Activated T-cell treated with anti-CD3 and anti-CD28 coated beads for 1 hour (primary cell): Measurements from ENCODE around the gene NR2C2.
"Not testable (repeated sequence)": the region's sequence is repeated elsewhere in the genome, so short reads cannot be mapped to it uniquely, and the experiment has no call there.

Source experiments
- DNase-seq: peaks from one replicate; pipeline ENCODE4 v3.0.0-alpha.2; 2020; ENCODE audit warnings: low read depth

NR2C2 gene

DNA sequence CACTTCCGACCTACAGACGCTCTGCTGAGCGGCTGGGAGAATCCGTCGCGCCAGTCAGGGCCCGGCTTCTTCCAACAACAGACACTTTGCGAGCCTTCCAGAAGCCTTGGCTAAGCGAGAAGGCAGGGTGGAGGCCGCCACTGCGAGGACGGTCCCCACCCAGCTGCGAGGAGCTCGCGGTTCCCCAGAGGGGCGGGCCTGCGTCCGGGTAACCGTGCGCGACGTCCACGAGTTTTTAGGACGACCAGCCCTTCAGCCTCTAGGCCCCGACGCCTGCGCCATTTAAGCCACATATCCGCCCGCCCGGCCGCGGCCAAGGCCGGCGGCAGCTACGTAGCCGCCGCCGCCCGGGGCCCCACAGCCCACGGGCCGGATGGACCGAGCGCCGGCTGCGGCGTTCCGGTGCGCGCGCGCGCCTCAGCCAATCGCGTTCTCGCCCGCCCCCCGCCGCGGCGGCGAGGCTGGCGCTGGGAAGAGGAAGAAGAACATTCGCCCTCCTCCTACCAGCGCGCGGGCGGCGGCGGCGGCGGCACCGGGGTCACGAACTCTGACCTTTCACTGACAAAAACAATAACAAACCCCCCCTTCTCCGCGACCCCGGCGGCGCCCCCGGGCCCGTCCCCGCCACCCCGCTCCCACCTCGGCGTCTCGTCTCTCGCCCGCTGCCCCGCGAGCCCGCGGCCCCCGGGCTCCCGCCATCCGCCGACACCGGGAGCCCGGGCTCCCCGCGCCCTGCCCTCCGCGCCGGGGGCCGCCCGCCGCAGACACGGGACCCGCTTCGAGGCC lies at the start of gene NR2C2:
Gene NR2C2, plus strand, starts transcription at position 484 of the 786 bp plus-strand sequence. CDS start 56,332 bp downstream, outside the sequence.
- DNase-seq: peak; percentile 83

DNA sequence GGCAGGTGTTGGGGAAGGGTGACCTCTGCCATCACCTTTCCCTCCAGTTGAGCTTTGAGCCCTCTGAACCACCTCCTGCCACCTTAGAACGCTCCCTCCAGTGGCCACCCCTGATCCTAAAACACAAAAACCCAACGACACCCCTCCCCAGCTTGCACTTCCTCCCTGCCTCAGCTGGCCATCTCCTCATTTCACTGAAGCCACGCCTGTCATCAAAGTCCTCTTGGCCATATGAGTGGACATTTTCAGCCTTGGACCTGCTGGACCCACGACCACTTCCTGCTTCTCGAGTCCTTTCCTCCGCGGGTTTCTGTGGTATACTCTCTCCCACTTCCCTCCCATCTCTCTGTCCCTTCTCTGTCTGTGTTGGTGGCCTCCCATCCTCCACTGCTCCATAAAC lies 48.5 kb upstream of the NR2C2 start:
- no peak for DNase-seq

DNA sequence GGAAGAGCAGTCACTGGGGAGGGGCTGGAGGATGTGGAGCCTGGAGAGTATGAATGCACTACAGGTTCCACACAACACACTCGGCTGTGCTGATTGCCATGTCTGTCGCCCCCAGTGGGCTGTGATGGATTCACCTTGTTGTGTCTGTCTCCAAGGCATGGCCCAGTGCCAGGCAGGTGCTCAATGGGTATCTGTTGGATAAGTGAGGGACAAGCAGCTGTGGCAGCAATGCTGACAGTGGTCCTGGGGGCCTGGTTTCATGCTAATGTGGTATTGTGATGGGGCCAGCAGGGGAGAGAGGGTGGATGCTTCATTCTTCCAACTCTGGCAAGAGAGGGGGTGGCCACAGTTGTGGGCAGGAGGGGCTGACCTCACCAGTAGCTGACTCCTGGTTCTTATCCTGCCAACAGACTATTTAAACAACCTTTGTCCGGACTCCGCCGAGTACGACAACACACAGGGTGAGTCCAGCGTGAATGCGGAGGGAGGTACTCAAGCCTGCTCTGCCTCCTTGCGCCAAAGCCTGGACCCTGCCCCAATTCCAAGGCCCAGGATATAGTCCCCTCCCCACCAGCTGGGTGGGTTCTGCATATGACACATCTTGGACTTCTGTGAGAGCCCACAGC lies 47.3 kb upstream of the NR2C2 start:
- DNase-seq: no peak

DNA sequence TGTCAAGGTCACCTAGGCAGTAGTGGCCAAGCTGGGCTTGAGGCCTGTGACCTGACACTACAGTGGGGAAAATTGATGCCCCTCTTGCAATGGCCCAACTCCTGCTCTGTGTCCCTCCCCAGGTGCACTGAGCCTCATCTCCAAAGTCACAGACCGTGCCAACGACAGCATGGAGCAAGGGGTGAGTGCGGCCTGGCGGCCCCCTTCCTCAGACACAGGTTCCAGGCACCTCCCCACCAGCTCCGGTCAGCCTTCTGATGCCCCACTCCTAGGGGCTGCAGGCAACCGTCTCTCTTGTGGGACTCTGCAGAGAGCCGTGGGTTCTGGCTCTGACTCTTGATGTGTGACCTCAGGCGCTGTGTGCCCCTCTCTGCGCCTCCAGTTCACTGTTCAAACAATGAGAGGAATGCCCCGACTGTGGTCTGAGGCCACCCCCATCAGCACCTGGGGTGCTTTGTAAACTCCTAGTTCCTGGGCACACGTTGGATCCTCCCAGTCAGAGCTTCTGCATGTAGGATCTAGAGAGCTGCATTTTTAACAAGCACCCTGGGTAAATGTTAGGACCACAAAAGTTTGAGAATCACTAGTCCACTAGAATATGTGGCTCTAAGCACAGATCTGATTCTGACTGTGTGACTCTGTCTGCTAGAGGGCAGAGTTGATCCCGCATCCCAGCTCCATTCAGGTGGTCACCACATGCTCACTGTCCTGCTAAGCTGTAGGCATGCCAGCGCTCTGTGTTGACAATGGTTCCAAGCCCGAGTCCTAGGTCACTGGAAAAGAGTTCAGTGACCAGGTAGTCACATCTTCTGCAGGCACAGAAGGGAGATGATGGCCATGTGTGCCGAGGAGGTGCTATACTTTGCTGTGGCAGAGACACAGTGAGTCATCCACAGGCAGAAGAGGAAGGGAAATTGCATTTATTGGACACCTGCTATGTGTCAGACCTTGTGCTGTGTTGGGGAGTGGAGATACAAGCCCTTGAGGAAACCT lies 46.2 kb upstream of the NR2C2 start:
- no peak for DNase-seq

DNA sequence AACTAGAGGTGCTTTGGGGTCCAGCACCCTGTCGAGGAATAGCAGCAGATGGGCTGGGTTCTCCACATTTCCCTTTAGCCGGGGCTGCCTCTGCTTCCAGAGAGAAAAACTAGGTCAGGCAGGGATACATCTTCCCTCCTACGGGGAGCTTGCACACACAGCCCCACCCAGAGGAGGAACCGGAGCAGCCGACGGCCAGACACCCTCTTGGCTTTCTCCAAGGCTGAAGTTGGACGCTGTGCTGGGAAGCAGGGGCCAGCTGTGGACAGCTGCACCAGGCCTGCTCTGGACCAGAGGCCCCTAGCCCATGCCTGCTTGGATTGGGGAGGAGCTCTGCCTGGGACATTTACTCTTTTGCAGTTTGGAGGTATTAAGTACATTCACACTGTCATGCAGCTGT lies 44.7 kb upstream of the NR2C2 start:
- DNase-seq: no peak

DNA sequence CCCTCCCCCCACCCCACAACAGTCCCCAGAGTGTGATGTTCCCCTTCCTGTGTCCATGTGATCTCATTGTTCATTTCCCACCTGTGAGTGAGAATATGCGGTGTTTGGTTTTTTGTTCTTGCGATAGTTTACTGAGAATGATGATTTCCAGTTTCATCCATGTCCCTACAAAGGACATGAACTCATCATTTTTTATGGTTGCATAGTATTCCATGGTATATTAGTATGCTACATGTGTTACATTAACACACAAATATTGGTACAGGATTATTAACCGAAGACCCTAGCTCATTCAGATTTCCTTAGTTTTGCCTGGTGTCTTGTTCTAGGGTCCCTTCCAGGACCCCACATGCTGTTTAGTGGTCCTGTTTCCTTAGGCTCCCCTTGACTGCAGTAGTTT lies 43.9 kb upstream of the NR2C2 start:
- DNase-seq: not testable (repeated sequence)

DNA sequence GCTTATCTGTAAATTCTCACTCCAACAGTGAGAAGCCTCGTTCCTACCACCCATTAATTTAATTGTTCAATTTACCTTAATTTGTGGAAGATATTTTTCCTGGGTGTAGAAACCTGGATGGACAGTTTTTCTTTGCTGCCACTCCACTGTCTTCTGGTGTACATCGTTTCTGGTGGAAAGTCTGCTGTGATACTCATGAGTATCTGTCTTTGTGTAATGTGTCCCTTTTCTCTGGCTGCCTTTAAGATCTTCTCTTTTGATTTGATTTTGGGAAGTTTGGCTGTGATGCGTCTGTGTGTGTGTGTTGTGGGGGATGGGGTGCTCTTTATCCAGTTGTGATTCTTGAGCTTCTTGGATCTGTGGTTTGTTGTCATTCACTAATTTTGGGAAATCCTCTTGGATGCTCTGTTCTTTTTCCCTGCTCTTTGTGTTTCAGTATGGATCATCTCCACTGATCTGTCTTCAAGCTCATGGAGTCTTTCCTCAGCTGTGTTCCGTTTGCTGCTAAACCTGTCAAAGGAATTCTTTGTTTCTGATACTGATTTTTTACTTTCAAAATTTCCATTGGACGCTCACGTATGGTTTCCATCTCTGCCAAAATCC lies 42.2 kb upstream of the NR2C2 start:
- DNase-seq: no peak

DNA sequence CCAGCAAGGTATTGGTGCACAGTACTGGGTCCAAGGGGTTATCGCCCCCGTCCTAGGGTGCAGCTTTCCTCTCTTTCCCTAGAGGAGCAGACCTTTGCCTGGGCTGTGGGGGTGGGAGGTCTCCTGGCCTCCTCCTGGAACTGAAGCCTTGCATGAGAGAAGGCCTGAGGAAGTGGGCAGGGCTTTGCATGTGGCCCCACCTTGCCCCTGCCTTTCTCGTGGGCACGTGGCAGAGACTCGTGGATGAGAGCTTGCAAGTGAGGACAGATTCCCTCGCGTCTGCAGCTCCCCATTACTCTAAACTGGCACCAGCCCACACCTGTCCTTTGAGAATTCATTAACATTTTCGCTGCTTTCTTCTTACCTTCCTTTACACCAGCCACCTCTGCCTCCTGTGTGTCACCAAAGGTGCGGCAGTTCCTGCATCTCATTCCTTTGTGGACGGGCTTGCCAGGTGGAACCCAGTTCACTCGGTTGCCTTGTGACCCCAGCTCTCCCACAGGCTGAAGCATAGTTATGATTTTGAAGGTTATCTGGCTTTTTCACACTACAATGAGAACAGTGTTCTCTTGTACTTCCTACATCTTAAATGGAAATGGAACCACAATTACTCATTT lies 40.9 kb upstream of the NR2C2 start:
- no peak for DNase-seq

DNA sequence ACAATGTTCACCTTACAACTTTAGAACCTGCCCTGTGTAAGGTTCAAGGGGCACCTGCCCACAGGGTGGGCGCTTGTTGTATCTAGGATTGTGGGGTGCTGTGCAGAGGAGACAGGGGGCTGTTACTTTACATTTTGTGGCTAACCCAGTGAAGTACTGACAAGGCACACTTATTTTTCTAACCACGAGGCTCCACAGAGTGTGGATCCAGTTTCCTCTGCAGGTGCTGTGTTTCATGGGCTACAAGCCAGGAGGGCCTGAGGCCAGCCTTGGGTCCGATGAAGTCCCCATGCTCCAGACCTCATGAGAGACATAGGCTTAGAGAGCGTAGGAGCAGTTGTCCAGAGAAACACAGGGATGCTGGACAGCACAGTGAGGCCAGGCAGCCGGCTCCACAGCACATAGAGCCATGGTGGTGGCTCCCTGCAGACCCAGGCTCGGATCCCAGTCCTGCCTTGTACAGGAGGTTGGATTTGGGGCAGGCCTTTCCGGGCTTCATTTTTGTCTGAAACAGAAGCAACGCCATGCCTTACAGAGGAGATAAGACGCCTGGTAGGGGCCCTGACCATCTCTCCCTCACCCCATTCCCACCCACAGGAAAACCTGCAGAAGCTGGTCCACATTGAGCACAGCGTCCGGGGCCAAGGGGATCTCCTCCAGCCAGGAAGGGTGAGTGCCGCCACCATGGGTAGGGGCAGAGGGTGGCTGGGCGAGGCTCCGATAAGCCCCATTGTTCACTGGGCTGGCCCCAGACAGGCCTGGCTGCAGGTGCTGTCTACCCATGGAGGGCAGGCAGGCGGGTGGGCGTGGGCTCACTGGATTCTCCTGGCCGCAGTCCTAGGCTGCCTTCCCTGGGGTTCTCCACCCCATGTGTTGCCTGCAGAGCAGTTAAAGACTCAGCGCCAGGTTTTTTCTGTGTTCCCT lies 40.1 kb upstream of the NR2C2 start:
- DNase-seq: no peak

DNA sequence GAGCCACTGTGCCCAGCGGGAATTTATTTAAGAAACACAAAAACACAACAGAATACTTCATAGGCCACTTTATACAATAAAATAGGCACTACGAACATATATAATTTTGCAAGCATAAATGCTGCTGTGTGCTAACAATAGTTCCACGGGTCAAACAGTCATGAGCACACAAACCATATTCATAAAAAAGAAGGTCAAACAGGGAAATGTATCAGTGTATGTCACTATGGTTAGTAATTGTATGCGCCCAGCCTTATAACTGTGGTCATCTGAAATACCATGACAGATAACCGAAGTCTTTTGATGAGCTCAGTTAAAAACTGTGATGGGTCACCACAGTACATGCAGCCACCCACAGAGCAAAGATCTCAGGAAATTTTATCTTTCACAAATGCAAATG lies 38.1 kb upstream of the NR2C2 start:
- no peak for DNase-seq

DNA sequence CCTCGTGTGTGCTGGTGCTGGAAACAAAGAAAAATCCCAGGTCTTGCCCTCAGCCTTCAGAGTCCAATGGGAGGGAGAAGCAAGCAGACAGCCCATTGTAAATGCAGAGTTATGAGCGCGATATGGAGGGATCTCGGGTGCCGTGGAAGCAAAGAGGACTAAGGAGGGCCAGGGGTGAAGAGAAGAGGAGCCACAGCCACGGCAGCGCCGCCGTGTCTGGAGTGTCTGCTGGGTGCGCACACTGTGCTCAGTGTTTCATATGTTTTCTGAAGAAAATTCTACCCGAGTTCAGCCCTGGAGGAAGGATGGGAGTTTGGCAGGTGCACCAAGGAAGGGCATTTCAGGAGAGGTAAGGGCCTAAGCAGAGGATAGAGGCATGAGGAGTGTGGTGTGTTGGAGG lies 35.7 kb upstream of the NR2C2 start:
- DNase-seq: no peak

DNA sequence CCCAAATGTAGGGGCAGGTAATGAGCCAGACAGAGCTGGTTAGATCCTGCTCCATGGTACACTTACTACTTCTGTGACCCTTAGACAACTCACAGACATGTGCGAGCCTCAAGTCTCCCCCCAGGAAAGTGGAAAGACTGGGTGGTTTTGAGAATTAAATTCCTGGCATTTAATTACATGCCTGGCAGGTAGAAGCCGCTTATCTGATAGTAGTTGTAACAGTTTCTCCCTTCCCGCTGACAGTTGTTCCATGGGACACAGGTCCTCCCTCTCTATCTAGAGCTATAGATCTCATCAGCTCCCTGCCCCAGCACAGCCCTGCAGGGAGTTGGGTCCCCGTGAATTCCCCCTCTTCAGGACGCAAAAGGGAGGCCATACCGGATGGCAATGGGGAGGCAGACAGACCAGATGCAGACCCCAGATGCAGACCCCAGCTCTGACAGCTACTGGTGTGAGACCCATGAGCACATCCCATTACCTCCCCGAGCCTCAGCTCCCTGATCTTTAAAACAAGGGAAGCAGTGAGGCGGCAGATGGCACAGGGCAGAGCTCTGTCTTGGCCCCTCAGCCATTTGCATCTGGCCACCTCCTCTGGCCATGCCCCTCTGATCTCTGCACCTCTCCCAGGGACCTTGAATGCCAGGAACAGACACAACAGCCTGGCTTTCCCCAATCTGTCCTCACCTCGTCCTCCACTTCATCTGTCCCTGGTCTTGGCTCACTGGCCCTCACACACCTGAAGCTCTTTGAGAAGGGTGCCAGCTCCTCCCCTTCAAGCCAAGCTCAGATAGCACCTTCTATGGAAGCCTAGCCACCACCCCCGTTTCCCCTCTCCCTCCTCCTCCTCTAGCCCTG lies 34.1 kb upstream of the NR2C2 start:
- DNase-seq: no peak

DNA sequence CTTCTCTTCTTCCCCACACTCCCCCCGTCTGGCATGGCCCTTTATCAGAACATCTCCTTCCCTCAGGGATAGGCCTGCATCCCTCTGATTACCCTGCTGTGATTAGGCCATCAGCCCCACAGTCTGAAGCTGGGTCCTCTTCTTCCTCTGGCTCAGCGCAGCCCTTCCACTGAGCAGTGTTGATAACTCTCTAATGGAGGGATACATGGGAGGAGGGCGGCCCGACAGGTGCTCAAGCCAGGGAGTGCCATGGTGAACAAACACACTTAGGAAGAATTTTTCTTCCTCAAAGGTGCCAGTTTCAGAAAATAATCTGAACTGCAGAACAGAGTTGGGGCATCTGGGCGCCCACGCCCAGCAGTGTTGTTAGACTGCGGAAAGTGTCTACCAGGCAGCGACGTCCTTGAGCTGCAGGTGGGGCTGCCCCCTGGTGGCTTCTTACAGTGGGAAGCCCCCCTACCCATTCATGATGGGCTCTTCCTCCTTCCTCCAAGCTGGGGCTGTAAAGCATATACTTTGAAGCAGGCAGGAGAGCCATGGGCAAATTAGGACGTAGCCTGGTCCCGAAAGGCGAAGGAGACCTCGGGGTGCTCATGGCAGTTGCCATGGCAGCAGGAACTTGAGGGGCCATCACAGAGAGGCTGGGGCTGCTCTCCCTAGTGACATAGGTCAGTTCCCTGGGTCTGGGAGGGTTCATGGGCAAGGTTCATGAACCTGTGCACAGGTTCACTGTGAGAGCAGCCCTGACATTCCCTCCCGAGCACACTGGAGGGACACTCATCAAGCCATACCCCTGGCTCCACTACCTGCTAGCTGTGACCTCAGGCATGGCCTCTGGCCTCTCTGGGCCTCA lies 33.2 kb upstream of the NR2C2 start:
- no peak for DNase-seq

DNA sequence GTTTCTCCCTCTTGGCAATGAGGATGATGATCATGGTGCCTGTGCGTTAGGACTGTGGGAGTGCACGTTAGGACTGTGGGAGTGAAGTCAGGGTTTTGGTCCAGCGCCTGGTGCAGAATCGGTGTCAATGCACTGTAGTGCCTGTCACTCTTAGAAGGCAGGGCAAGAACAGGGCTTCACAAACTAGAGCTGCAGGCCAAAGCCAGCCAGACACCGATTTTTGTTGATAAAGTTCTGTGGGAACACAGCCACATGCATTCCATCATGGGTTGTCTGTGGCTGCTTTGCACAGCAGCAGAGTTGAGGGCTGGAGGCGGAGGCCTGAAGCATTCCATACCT lies 32.6 kb upstream of the NR2C2 start:
- no peak for DNase-seq

DNA sequence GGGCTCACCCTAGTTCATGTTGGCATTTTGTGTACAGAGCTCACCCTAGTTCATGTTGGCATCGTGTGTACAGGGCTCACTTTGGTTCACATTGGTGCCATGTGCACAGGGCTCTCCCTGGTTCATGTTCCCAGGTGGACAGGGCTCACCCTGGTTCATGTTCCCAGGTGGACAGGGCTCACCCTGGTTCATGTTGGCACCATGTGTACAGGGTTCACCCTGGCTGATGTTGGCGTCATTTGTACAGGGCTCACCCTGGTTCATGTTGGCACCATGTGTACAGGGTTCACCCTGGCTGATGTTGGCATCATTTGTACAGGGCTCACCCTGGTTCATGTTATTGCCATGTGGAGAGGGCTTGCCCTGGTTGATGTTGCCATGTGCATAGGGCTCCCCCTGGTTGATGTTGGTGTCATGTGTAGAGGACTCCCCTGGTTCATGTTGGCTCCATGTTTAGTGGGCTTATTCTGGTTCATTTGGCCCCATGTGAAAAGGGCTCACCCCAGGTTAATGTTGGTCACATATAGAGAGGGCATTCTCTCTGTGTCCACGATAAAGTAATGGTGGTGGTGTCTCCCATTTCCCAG lies 31.7 kb upstream of the NR2C2 start:
- no peak for DNase-seq

DNA sequence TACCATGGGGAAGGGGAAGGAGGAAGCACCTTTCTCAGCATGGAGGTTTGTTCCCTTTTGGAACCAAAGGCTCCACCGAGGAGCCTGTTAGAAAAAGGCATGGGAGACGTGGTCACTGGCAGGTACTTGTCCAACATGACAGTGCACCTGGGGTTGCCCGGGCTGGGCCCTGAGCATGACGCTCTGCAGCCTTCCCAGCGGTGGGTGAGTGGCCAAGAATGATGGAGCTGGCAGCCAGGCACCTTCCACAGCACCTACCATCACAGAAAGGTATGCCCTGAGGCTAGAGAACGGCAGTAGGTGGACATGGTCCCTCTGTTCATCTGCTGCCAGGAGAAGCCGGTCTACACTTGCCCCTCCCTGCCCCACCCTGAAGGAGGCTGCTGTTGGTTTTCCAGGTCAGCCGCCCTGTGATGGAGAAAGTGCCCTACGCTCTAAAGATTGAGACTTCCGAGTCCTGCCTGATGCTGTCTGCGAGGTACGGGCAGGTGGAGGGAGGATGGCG lies 29.0 kb upstream of the NR2C2 start:
- no peak for DNase-seq

DNA sequence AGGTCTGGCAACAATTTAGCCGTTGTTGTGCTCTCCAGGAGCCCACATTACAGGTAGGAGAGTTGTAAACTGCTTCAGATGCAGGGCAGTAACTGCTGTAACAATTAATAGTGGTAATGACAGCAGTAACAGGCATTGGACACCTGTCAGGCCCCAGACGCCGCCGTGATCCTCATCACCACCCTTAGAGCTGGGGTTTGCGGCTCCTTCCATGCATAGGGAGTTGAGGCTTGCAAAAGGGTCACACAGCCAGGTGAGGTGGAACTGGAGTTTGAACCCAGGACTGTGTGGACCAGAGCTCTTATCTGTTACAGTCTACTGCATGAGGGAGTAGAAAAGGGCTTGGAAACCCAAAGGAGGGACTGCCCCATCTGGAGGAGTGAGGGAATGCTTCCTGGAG lies 26.8 kb upstream of the NR2C2 start:
- no peak for DNase-seq

DNA sequence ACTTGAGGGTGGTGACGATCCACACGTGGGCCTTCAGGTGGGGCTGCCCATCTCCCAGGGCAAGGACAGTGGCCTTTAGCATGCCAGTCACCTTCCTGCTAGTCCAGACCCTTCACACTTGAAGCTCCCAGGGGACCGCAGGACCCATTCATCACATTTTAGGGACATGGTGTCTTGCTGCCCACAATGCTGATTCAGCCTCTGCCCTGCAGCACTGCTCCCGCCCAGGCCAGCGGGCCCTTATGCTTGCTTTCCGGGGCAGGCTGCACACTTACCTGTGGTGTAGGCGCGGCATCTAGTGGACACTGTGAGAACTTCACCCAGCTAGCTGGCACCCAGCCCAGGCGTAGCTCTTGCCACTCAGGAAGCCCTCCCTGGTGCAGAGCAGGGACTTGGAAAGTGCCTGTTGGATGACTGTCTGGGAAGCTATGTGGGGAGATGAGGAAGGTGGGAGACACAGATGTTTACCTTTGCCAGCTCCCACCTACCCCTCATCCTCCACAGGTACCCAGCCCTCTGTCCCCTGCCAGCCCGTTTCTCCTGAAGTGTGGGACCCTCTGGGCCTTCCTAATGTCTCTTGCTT lies 26.3 kb upstream of the NR2C2 start:
- peak; percentile 79 for DNase-seq
